Measurements from ENCODE around the gene LPCAT1.

GRCh38 chr5:1564182-1564748, 40.5 kb upstream of the LPCAT1 start:
- TF ChIP-seq CTCF (conservative IDR thresholded peaks at IDR 0.05; ENCODE audit: low read depth, low read length): no peak
- no peak for TF ChIP-seq RCOR1 (IDR thresholded peaks at IDR 0.05; ENCODE audit: insufficient replicate concordance, low read length)

Measured in IMR-90 (cell line).